Thyroid gland (tissue), 4 donors: Measurements from ENCODE around the gene KRT85. TPM values are rescaled to one million over a fixed set of nuclear protein-coding genes. Genes with fewer than 3 reads are reported as not detected.

Experiments used
- DNase-seq, 2 donors: peaks; one replicate each; pipeline ENCODE4 v3.0.0-alpha.2; 2019
- H3K27ac ChIP-seq, 3 donors: fragments of 200-600 bp; sonication (generic); 1 replicate in 2 of 3; 2 replicates in 1 of 3; pipeline ENCODE4 v1.5.1; 2016 to 2019; ENCODE audit warnings: mild to moderate bottlenecking in 1 of 3, moderate library complexity in 1 of 3
- H3K27me3 ChIP-seq: fragments of 200-600 bp; sonication (generic); one replicate; pipeline ENCODE4 v1.5.1; 2019
- H3K36me3 ChIP-seq, 2 donors: fragments of 200-600 bp; sonication (generic); one replicate each; pipeline ENCODE4 v1.5.1; 2016 to 2019
- H3K4me1 ChIP-seq, 2 donors: fragments of 200-600 bp; sonication (generic); one replicate each; pipeline ENCODE4 v1.5.1; 2017 to 2019
- H3K4me3 ChIP-seq, 3 donors: fragments of 200-600 bp; sonication (generic); replicated peaks in 1 of 3; 1 replicate in 2 of 3; 2 replicates in 1 of 3; pipeline ENCODE4 v1.5.1; 2016; ENCODE audit warnings: mild to moderate bottlenecking in 1 of 3
- H3K9me3 ChIP-seq: fragments of 200-600 bp; sonication (generic); one replicate; pipeline ENCODE4 v1.5.1; 2017
- CTCF ChIP-seq, 6 experiments: fragments of 200-600 bp in 3 of 6; fragments of 450-650 bp in 3 of 6; sonication (generic) in 3 of 6; IDR thresholded peaks; one replicate each; pipeline ENCODE4 v1.5.1; 2016 to 2019; ENCODE audit warnings: antibody characterized with exemption in 6 of 6, mild to moderate bottlenecking in 2 of 6, inconsistent platforms in 1 of 6, moderate library complexity in 1 of 6
- POLR2A ChIP-seq, 2 donors: fragments of 450-650 bp; IDR thresholded peaks; one replicate each; pipeline ENCODE4 v1.6.1; 2017; ENCODE audit warnings: antibody characterized with exemption in 2 of 2, mild to moderate bottlenecking in 2 of 2, moderate library complexity in 1 of 2
- WGBS, 2 donors: methylation state at CpG; one replicate each; pipeline ENCODE4 v1.1.5; 2017; 5-methylcytosine and 5-hydroxymethylcytosine counted together
- intact Hi-C: fragments of 100-400 bp; cut with DNase I; formaldehyde crosslinking; loops from one replicate; pipeline ENCODE4 v1.15.1; 2023
- total RNA-seq, 4 donors: library from RNA; depleted of rRNA; stranded (reverse); fragments of >200 nt; gene quantifications; one replicate each; pipeline ENCODE4 v1.2.3, GENCODE V29; 2016

The KRT85 gene
- total RNA-seq, 4 donors from 2014 or later, result not detected

GRCh38 chr12:52377266-52377665 lies 10.0 kb upstream of the KRT85 start:
- intact Hi-C loops, result loop anchor here (5.0 to 10.0 kb wide), 2 partner anchors 128 to 500 kb away; no protein-coding TSS in a partner anchor
- Histone ChIP-seq H3K36me3 (no peaks in the 10 kb centered on the region), H3K4me3 (no peak overlapping the region), H3K4me1 (peaks cover under 1 to 2% of the 10 kb centered on the region in 2 donors), H3K27me3 (no peaks in the 10 kb centered on the region), H3K27ac (no peak overlapping the region), H3K9me3 (no peaks in the 10 kb centered on the region)
- WGBS, 2 donors, result 91 to 95% methylated on average over 8 of the region's 8 CpGs
- DNase-seq, result no peak
- TF ChIP-seq CTCF (IDR thresholded peaks at IDR 0.05), result no peak
- no peak for TF ChIP-seq POLR2A (IDR thresholded peaks at IDR 0.05)

GRCh38 chr12:52372216-52373154 lies 5.2 kb upstream of the KRT85 start:
- Histone ChIP-seq H3K4me3 (no peak overlapping the region), H3K9me3 (no peaks in the 10 kb centered on the region), H3K4me1 (peaks cover 17 to 22% of the 10 kb centered on the region in 2 donors), H3K27ac (peak overlapping the region; percentile 87 to 96 (median 90)), H3K27me3 (no peaks in the 10 kb centered on the region), H3K36me3 (no peaks in the 10 kb centered on the region)
- peak; percentile 50 to 94 (median 83) for TF ChIP-seq CTCF (IDR thresholded peaks at IDR 0.05)
- TF ChIP-seq POLR2A (IDR thresholded peaks at IDR 0.05), result no peak
- intact Hi-C loops, result loop anchor here (10.0 kb wide), 1 partner anchor 132 kb away; no protein-coding TSS in a partner anchor
- 44% methylated on average over 10 of the region's 10 CpGs for WGBS, 2 donors
- peak; percentile 91 to 93 for DNase-seq

- WGBS, 2 donors, result 56 to 65% methylated on average over 3 of the region's 3 CpGs
- no peaks in the 10 kb centered on the region for H3K27me3 ChIP-seq
- peaks cover 17 to 22% of the 10 kb centered on the region in 2 donors for H3K4me1 ChIP-seq
- H3K4me3 ChIP-seq, result no peak overlapping the region
- peak in 1 of 2 donors; percentile 17 for DNase-seq
- H3K36me3 ChIP-seq, result no peaks in the 10 kb centered on the region
- TF ChIP-seq POLR2A (IDR thresholded peaks at IDR 0.05) (no peak), CTCF (IDR thresholded peaks at IDR 0.05) (no peak)
- peak overlapping the region; percentile 87 to 96 (median 90) for H3K27ac ChIP-seq
- intact Hi-C loops, result loop anchor here (10.0 kb wide), 1 partner anchor 133 kb away; no protein-coding TSS in a partner anchor
- no peaks in the 10 kb centered on the region for H3K9me3 ChIP-seq
Measured at GRCh38 chr12:52371716-52372115, 4.4 kb upstream of the KRT85 start.

- Histone ChIP-seq H3K36me3 (no peaks in the 10 kb centered on the region), H3K4me1 (peaks cover 17 to 22% of the 10 kb centered on the region in 2 donors), H3K27me3 (no peaks in the 10 kb centered on the region), H3K9me3 (no peaks in the 10 kb centered on the region), H3K4me3 (no peak overlapping the region), H3K27ac (peak overlapping the region; percentile 87 to 96 (median 90))
- intact Hi-C loops, result loop anchor here (10.0 kb wide), 1 partner anchor 134 kb away; no protein-coding TSS in a partner anchor
- WGBS, 2 donors, result 33 to 38% methylated on average over 12 of the region's 12 CpGs
- TF ChIP-seq POLR2A (IDR thresholded peaks at IDR 0.05) (peak in 1 of 2 donors; percentile 79), CTCF (IDR thresholded peaks at IDR 0.05) (no peak)
- DNase-seq, result peak; percentile 92 to 93
Measured at GRCh38 chr12:52370926-52371608, 3.8 kb upstream of the KRT85 start.
